Raji (cell line): ENCODE measurements around the gene DOK7.

Source experiments
- POLR2A ChIP-seq: IDR thresholded peaks from 2 replicates; pipeline ENCODE4 v1.6.1; 2011; ENCODE audit warnings: low read depth, low read length, control low read depth; ENCODE audit not compliant: insufficient read depth

DOK7 gene

DNA sequence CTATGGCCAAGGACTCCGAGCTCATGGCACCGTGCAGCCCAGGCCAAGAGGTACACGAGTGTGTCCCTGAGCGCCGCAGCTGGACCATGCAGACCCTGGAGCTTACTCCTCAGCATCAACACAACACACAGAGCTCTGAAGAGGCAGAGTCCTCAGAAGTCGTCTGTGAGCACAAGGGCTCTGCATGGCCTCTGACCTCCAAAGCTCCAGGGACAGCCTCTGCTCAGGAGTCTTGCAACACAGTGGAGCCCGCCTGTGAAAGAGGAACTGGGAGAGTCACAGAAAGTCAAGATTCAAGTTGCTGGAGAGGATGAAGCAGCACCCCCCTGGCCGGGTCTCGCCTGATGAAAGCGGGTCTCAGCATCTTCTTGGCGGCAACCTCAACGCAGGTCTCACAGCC is 66.3 kb downstream of the DOK7 start:
- no peak for TF ChIP-seq POLR2A

DNA sequence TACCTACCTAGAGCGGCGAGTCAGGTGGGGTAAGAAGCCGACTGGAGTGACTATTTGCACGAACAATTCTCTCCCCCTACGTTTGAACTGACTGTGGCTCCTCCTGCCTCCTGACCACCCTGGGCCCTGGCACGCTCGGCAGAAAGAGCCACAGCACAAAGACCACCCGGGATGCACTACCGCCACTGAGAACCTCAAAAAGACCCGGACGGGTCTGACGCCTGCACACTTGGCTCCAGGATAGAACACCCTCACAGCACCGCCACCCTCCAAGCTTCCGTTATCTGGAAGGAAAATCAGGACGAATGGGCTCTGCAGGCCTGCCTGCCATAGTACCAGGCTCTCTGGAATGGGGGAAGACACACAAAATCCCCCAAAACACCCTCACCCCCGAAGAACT is 66.9 kb downstream of the DOK7 start:
- no peak for TF ChIP-seq POLR2A

DNA sequence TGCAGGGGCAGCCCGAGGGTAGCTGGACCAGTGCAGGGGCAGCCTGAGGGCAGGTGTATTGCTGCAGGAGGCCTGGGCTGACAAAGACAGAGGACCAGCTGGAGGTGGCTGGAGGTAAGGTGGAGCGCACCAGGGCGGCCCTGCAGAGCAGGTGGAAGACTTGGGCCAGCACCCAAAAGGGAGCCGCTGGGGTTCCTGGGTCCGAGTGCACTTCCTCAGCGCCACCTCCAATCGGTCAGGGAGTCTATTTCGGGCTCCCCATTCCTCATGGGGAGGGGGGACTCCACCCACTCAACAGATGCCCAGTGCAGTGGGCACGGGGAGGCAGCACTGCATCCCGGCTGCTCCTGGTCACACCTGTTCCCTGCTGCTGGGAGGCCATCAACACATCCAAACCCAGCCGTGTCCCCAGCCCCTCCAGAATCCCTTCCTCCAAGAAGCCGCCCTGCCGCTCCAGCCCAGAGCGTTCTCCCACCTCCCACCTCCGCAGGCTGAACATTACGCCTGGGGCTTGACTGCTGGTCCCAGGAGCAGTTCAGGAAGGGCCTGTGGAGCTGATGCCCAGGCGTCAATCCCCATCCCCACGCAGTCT is 67.7 kb downstream of the DOK7 start:
- no peak for TF ChIP-seq POLR2A

DNA sequence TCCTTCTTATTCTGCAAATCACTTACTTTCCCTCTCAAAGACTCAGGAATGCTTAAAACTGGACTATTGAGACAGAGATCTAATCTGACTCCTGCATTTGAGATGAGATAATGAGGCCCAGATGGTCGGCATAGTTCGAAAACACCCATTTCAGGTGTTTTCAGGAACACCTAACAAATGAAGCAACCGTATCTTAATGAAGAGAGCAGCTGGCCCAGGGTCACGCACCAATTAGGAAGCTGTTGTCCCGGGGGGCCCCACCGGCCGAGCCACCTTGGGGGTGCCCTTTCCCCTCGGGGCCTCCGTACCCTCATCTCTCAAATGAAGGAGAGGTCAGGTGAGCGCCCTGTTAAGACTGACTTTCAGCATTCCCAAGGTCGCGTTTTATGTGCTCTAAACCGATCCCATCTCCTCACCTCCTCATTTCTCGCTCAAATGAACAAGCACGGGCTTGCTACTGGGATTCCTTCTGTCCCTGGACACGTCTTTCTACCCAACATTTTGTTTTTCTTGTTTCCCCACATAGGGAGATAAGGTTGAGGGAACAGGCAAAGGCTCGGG is 68.3 kb downstream of the DOK7 start:
- TF ChIP-seq POLR2A, result no peak

DNA sequence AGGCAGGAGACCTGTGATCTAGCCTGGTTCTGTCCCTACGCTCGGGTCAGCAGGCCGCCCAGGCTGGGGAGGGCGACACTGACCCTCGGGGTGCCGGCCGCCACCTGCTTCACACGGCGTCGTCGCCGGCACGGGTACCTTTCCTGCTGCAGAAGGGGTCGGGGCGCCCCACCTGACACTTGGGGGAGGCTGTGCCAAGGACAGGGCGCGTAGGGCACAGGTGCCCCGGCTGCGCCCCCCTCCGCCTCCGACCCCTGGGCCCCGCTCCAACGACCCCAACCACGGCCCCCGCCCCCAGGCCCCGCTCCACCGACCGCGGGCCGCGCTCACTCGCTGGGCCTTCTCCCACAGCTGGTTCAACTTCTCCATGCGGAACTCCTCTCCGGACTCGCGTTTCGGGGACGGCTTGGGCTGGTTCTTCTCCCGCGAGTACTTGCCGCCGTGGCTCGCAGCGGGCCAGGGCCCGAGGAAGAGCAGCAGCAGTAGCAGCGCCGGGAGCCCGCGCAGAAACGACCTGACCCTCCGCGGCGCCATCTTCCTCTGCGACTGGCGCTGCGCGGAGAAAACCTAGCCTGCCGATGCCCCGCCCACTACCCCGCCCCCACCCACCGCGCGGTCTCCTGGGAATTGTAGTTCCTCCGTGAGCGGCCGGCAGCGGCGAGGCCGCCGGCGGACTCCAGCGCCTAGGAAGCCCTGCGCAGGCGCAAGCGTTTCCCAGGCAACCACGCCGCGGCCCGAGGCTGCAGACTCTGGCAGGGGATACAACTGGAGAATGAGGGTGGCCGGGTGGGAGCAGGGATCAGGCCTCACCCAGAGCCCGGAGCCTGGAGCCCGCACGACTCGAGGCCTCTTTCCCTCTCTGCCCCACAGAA is 69.0 kb downstream of the DOK7 start, which contains the start of gene LRPAP1:
Gene LRPAP1, minus strand, starts transcription at position 544 of the 872 bp plus-strand sequence. Its CDS starts 10 bp downstream, at position 534.
- TF ChIP-seq POLR2A, result peak; percentile 91

DNA sequence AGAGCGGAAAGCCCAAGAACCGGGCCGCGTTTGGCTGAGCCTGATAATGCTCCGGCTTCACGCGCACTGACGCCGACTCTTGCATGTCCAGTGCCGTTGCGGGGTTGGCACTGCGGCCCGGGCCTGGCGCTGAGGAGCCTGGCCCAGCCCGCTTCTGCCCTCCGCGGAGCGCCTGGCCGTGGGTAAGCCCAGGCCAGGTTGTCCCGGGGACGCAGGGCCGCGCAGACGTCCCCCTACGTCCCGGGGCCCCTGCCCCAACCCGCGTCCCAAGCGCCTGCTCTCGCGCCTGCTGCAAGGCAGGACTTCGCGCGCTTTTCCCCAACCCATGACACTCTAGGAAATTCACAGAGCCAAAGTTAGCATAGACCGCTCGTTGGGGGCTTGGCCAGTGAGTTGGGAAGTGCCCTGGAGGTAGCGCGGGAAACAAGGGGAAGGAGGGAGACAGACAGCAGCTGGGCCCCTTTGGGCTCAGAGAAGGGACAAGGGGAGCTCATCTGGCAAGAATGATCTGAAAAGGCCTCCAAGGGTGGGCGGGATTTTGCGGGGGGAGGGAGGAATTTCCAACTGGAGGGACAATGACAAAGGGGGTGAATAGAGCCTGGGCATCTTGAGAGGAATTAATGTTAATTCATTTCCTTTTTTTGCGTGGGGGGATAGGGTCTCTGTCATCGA is 69.8 kb downstream of the DOK7 start:
- TF ChIP-seq POLR2A, result no peak

DNA sequence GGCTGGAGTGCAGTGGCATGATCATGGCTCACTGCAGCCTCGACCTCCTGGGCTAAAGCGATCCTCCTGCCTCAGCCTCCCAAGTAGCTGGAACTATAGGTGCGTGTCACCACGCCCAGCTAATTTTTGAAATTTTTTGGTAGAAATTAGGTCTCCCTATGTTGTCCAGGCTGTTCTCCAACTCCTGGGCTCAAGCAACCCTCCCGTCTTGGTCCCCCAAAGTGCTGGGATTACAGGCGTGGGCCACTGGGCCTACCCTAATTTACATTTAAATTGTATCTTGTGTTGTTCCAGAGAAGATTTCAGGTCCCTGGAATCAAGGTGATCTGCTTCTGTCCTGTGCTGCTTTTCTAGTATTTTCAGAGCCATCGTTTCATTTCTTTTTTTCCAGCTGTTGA is 70.3 kb downstream of the DOK7 start:
- TF ChIP-seq POLR2A, result no peak
